NCI-H1092 (cell line): ENCODE measurements around the gene EP400.
"Not testable (repeated sequence)": the region's sequence is repeated elsewhere in the genome, so short reads cannot be mapped to it uniquely, and the experiment has no call there.

Source experiments
- DNase-seq: peaks from one replicate; lab custom pipeline; 2025; lab: John Stamatoyannopoulos, UW

The EP400 gene

GRCh38 chr12:132089407-132089910 lies 139.7 kb downstream of the EP400 start:
- DNase-seq = no peak

- no peak for DNase-seq
Observed at GRCh38 chr12:132094269-132094891, 144.6 kb downstream of the EP400 start.

- no peak for DNase-seq
Observed at GRCh38 chr12:132095520-132096409, 146.0 kb downstream of the EP400 start.

DNA sequence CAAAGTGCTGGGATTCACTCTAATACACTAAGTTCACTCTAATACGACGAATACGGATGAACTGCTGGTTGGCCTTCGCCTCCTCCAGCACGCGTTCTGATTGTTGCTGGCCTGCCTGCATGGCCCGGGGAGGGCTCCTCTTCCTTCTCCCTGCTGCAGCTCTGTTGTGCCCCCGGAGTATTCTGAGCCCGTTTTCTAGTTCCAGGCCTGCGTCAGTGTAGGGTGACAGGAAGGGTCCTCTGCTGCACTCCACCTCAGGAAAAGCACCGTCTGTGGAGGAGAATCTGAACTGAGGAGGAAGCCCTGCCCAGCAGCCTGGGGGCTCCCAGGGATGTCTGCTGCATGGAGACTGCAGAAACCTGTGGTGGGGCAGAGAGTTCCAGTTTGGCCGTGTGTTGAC lies 150.0 kb downstream of the EP400 start:
- DNase-seq = no peak

DNA sequence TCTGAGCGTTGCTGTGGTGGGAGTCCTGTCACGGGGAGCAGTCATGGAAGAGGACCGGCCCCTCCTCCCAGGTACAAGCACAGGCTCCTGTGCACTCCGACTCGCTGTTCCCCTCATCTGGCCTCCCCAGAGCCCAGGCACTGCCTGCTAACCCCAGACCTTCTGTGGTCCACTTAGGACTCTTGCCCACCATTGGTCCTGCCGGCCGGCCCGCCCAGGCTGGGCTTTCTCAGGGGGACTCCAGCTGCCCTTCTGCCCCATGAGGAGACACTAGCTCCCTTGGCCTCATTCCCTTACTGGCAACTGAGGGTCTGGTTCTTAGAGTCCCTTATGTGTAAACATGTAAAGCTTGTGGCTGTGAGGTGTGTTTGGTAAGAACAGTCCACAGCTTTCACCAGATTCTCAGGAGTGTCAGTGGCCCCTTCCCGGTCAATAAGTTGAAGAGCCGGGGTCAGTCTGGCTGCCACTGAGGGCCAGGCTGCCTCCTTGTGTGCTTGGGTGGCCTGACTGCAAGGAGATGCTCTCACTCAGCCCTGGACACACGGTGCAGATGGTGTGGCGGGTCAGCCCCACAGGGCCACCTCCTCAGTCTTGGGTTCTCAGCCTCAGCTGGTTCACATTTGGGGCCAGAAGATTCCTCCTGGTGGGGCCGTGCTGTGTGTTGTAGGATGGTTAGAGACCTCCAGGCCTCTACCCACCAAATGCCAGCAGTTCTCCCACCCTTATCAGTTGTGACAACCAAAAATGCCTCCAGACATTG lies 150.7 kb downstream of the EP400 start:
- DNase-seq = no peak

- DNase-seq = no peak
Observed at GRCh38 chr12:132102297-132102696, 152.6 kb downstream of the EP400 start.

GRCh38 chr12:132103072-132103471 lies 153.3 kb downstream of the EP400 start:
- DNase-seq = not testable (repeated sequence)

- DNase-seq = no peak
Observed at GRCh38 chr12:132103542-132104308, 154.0 kb downstream of the EP400 start.

DNA sequence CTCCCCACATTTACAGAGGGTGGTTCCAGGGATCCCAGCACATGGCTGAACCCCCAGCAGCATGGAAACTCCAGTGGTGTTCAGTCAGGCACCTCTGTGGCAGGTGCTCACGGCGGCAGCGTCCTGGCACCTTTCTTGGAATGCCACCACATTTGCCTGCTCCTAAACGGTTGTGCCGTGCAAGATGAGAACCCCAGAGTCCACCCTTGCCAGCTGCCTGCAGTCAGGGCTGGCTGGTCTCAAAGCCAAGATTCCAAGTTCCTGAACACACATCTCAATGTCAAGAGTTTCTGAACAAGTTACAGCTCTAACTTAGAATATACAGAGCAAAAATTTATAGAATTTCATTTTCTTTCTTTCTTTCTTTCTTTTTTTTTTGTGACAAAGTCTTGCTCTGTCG lies 155.7 kb downstream of the EP400 start:
- no peak for DNase-seq

- DNase-seq = no peak
Observed at GRCh38 chr12:132106921-132107320, 157.2 kb downstream of the EP400 start.

GRCh38 chr12:132108211-132108832 lies 158.6 kb downstream of the EP400 start:
- no peak for DNase-seq

DNA sequence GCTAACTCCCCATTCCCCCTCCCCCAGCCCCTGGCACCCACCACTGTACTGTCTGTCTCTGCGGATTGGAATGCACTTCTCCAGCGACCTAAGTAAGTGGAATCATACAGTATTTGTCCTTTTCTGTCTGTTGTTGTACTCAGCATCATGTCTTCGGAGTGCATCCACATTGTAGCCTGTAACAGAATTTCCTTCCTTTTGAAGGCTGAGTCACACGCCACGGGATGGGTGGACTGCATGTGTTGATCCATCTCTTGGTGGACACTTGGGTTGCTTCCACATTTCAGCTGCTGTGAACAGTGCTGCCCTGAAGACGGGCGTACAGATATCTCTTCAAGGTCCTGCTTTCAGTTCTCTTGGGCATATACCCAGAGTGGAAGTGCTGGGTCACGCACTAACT lies 160.0 kb downstream of the EP400 start:
- no peak for DNase-seq

DNA sequence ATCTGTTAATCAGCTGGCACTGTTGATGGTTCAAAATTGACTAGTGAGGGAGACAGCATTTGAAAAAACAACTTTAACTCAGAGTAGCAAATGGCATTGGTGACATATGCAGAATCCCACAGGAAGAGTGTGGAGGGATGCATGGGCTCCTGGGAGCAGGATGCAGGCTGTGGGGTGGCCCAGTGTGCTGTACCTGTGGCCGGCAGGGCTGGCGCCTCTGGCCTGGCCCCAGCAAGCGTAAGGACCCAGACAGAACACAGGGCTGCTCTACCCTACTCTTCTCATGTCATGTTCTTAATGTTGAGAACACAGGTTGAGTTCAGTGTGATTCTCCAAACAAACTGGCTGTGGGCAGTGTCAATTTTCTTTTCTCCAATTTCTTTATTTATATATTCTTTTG lies 160.9 kb downstream of the EP400 start:
- DNase-seq = no peak

DNA sequence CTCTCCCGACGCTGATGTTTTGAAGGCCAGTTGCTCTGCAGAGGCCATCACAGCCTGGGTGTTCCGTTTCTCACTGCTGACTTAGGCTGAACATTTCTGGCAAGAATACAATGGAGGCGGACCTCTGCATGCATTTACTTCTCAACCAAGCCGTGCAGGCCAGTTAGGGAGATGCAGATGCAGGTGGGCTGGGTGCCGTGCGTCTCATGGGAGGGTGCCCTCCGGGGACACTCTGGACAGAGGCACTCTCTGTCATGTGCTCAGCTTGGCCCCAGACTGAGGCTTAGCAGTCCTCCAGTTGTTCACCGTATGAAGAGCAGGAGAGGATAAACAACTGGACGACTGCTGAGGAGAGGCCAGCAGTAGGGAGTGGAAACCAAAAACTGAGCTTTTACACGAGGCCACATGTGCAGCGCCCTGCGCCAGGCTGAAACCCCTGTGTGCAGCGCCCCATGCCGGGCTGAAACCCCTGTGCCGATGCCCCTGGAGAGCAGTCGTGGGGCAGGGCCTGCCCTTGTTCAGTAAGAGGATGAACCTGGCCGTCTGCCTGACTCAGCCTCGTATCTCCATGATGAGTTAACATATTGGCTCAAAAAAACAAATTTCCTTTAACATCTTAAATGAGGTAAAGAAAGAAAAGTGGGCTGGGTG lies 162.0 kb downstream of the EP400 start:
- no peak for DNase-seq

DNA sequence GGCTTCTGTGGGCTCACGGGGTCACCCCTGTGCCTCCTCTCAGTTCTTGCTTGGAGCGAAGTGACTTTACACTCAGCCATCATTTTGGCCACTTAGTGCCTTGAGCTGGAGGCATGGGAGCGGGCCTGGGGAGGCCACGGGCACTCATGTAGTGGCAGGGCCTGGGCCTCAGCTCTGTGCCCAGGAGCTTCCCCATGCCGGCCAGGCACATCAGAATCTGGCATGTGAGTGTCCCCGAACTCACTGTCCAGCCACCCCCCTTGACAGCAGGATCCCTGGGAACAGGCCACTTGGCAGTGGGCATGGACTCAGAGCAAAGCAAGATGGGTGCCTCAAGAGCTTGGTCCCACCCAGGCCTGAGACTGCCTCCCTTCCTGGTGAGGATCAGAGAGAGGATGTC lies 164.9 kb downstream of the EP400 start:
- no peak for DNase-seq

- no peak for DNase-seq
Observed at GRCh38 chr12:132115500-132115899, 165.8 kb downstream of the EP400 start.

- no peak for DNase-seq
Observed at GRCh38 chr12:132116709-132117557, 167.2 kb downstream of the EP400 start.

DNA sequence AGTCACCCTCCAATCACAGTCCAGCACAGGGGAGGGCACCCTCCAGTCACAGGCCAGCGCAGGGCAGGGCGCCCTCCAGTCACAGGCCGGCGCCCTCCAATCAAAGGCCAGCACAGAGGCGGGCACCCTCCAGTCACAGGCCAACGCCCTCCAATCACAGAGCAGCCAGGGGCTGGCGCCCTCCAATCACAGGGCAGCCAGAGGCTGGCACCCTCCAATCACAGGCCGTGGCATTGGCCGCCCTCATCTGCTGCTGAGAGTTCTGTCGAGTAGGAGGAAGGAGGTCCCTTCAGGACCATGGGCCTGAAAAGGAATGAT lies 167.8 kb downstream of the EP400 start:
- no peak for DNase-seq

DNA sequence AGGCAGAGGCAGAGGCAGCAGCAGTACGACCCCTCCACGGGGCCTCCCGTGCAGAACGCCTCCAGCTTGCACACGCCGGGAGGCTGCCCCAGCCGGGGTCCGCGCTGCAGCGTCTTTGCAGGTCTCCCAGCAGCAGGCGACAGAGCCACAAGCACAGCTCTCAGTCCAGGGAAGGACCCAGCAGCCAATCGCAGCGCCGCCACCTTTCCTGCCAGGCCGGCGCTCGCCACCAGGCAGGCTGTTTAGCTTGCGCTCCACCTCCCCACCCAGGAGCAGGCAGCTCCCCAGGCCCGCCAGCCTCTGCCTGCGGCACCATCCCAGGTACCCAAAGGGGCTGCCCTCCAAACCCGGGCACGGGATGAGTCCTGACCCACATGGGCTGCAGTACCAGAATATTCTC lies 169.1 kb downstream of the EP400 start:
- no peak for DNase-seq

DNA sequence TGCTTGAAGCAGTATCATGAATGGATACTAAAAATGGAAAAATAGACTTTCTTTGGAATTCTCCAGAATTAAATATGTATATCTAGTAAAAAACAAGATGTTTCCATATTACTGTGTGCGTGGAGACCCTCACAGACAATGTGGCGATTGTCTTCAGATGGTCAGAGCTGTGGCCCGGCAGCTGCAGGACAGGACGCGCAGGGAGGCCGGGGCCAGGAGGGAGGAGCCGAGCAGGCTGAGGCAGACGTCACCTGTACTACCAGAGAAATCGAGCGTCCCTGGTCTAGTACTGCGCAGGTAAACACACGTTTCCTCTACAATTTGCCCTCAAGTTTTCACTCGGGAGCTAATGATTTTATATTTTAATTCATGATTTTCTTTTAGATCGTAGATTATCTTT lies 171.5 kb downstream of the EP400 start:
- DNase-seq = no peak
